Mesendoderm (in vitro differentiated cells): Measurements from ENCODE around the gene LAMB2.

Experiments used
- DNase-seq: peaks from one replicate; pipeline ENCODE4 v3.0.0; 2013
- H2AK5ac ChIP-seq: 2 replicates; pipeline ENCODE4 v1.6.1; 2013; ENCODE audit warnings: low read length, inconsistent platforms
- H2BK120ac ChIP-seq: 2 replicates; pipeline ENCODE4 v1.6.1; 2013; ENCODE audit warnings: low read depth, mild to moderate bottlenecking, low read length, moderate library complexity, mixed read lengths
- H2BK15ac ChIP-seq: replicated peaks from 2 replicates; pipeline ENCODE4 v1.6.1; 2013; ENCODE audit warnings: low read depth, mild to moderate bottlenecking, moderate library complexity
- H2BK5ac ChIP-seq: 2 replicates; pipeline ENCODE4 v1.6.1; 2013; ENCODE audit warnings: low read length, inconsistent platforms
- H3K18ac ChIP-seq: 2 replicates; pipeline ENCODE4 v1.6.1; 2013; ENCODE audit warnings: mild to moderate bottlenecking, low read length, mixed read lengths
- H3K23ac ChIP-seq: one replicate; pipeline ENCODE4 v1.6.1; 2013; ENCODE audit warnings: low read length
- H3K27ac ChIP-seq: 2 replicates; pipeline ENCODE4 v1.5.1; 2013; ENCODE audit warnings: low read depth, mild to moderate bottlenecking, inconsistent platforms, low read length, moderate library complexity
- H3K27me3 ChIP-seq: 2 replicates; pipeline ENCODE4 v1.6.1; 2013; ENCODE audit warnings: low read length, control low read depth, mild to moderate bottlenecking, inconsistent platforms; ENCODE audit not compliant: insufficient read depth, poor library complexity
- H3K36me3 ChIP-seq: 2 replicates; pipeline ENCODE4 v1.6.1; 2013; ENCODE audit warnings: low read length, inconsistent platforms; ENCODE audit not compliant: control insufficient read depth, insufficient read depth
- H3K4ac ChIP-seq: one replicate; pipeline ENCODE4 v1.6.1; 2013; ENCODE audit warnings: low read depth, mild to moderate bottlenecking, low read length, moderate library complexity
- H3K4me1 ChIP-seq: 2 replicates; pipeline ENCODE4 v1.6.1; 2013; ENCODE audit warnings: low read depth, low read length, inconsistent platforms; ENCODE audit not compliant: control insufficient read depth
- H3K4me2 ChIP-seq: 2 replicates; pipeline ENCODE4 v1.6.1; 2013; ENCODE audit warnings: low read length
- H3K4me3 ChIP-seq: 2 replicates; pipeline ENCODE4 v1.5.1; 2013; ENCODE audit warnings: mild to moderate bottlenecking, low read length
- H3K56ac ChIP-seq: one replicate; pipeline ENCODE4 v1.6.1; 2013; ENCODE audit warnings: low read length
- H3K79me1 ChIP-seq: 2 replicates; pipeline ENCODE4 v1.6.1; 2013; ENCODE audit warnings: low read length, inconsistent platforms
- H3K79me2 ChIP-seq: 2 replicates; pipeline ENCODE4 v1.6.1; 2013; ENCODE audit warnings: mild to moderate bottlenecking, low read length; ENCODE audit not compliant: control insufficient read depth, insufficient read depth
- H3K9ac ChIP-seq: 2 replicates; pipeline ENCODE4 v1.6.1; 2013; ENCODE audit warnings: low read length, inconsistent platforms
- H4K5ac ChIP-seq: one replicate; pipeline ENCODE4 v1.6.1; 2013; ENCODE audit warnings: low read length
- H4K8ac ChIP-seq: one replicate; pipeline ENCODE4 v1.6.1; 2013; ENCODE audit warnings: low read depth, mild to moderate bottlenecking, control low read depth, low read length, moderate library complexity
- WGBS: extraction: QIAGEN DNeasy Blood & Tissue Kit; methylation state at CpG from one replicate; pipeline ENCODE4 v1.1.7; 2013; ENCODE audit warnings: low lambda C conversion rate, missing lambda C conversion rate; ENCODE audit not compliant: insufficient coverage; ENCODE audit errors: extremely low coverage; 5-methylcytosine and 5-hydroxymethylcytosine counted together

Gene LAMB2

GRCh38 chr3:49158103-49158709 is 25.4 kb upstream of the LAMB2 start:
- no peaks in the 10 kb centered on the region for H3K79me2 ChIP-seq
- no peak overlapping the region for H3K4ac ChIP-seq
- no peak overlapping the region for H3K4me3 ChIP-seq
- H4K5ac ChIP-seq, result no peak overlapping the region
- peaks cover 4% of the 10 kb centered on the region for H3K36me3 ChIP-seq
- WGBS, result no CpG with 5 or more reads among the region's 5 CpGs
- H2BK15ac ChIP-seq, result no peak overlapping the region
- no peak overlapping the region for H3K9ac ChIP-seq
- H3K56ac ChIP-seq, result no peak overlapping the region
- no peak overlapping the region for H2BK5ac ChIP-seq
- H3K18ac ChIP-seq, result no peak overlapping the region
- no peak overlapping the region for H2AK5ac ChIP-seq
- no peak overlapping the region for H3K4me2 ChIP-seq
- peaks cover 7% of the 10 kb centered on the region for H3K79me1 ChIP-seq
- H3K23ac ChIP-seq, result no peak overlapping the region
- no peaks in the 10 kb centered on the region for H3K4me1 ChIP-seq
- DNase-seq, result peak; percentile 77
- no peak overlapping the region for H2BK120ac ChIP-seq
- H3K27ac ChIP-seq, result no peak overlapping the region
- H3K27me3 ChIP-seq, result no peaks in the 10 kb centered on the region
- no peak overlapping the region for H4K8ac ChIP-seq

DNA sequence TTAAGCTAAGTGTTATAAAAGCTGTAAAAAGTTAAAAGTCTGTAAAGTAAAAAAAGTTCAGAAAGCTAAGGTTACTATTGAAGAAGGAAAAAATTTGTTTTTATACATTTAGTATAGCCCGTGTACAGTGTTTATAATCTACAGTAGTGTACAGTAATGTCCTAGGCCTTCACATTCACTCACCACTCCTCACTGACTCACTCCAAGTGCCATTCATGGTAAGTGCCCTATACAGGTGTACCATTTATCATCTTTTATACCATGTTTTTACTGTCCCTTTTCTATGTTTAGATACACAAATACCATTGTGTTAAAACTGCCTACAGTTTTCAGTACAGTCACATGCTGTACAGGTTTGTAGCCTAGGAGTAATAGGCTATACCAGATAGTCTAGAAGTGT is 24.4 kb upstream of the LAMB2 start:
- Histone ChIP-seq H3K9ac (no peak overlapping the region), H3K79me2 (no peaks in the 10 kb centered on the region), H4K8ac (no peak overlapping the region), H2BK15ac (no peak overlapping the region), H3K23ac (no peak overlapping the region), H4K5ac (no peak overlapping the region), H3K56ac (no peak overlapping the region), H2BK120ac (no peak overlapping the region), H3K27ac (no peak overlapping the region), H3K4me1 (no peaks in the 10 kb centered on the region), H3K18ac (no peak overlapping the region), H2BK5ac (no peak overlapping the region), H3K27me3 (no peaks in the 10 kb centered on the region), H3K4ac (no peak overlapping the region), H3K4me3 (no peak overlapping the region), H3K79me1 (peaks cover 4% of the 10 kb centered on the region), H3K4me2 (no peak overlapping the region), H3K36me3 (no peaks in the 10 kb centered on the region), H2AK5ac (no peak overlapping the region)
- DNase-seq, result no peak
- WGBS, result no CpG with 5 or more reads among the region's 1 CpG

- WGBS, result no CpG with 5 or more reads among the region's 3 CpGs
- no peak overlapping the region for H3K4me3 ChIP-seq
These were observed 20.6 kb upstream of the LAMB2 start for GRCh38 chr3:49153349-49153912.

GRCh38 chr3:49151610-49152009 is 18.8 kb upstream of the LAMB2 start:
- no peaks in the 10 kb centered on the region for H3K27me3 ChIP-seq
- H3K36me3 ChIP-seq, result no peaks in the 10 kb centered on the region
- no peaks in the 10 kb centered on the region for H3K79me1 ChIP-seq
- DNase-seq, result no peak
- H2BK15ac ChIP-seq, result no peak overlapping the region
- no peak overlapping the region for H2BK120ac ChIP-seq
- H3K18ac ChIP-seq, result no peak overlapping the region
- no peak overlapping the region for H3K4me2 ChIP-seq
- no peak overlapping the region for H3K4me3 ChIP-seq
- no peaks in the 10 kb centered on the region for H3K4me1 ChIP-seq
- no peak overlapping the region for H4K8ac ChIP-seq
- no peak overlapping the region for H2BK5ac ChIP-seq
- no peaks in the 10 kb centered on the region for H3K79me2 ChIP-seq
- no peak overlapping the region for H3K56ac ChIP-seq
- no peak overlapping the region for H3K9ac ChIP-seq
- H3K27ac ChIP-seq, result no peak overlapping the region
- no peak overlapping the region for H3K23ac ChIP-seq
- H4K5ac ChIP-seq, result no peak overlapping the region
- WGBS, result no CpG with 5 or more reads among the region's 2 CpGs
- no peak overlapping the region for H3K4ac ChIP-seq
- H2AK5ac ChIP-seq, result no peak overlapping the region

More at GRCh38 chr3:49153349-49153912, 20.6 kb upstream of the LAMB2 start:
- no peak overlapping the region for H3K56ac ChIP-seq
- no peaks in the 10 kb centered on the region for H3K27me3 ChIP-seq
- no peak for DNase-seq
- no peak overlapping the region for H3K27ac ChIP-seq
- H3K18ac ChIP-seq, result no peak overlapping the region
- H2BK15ac ChIP-seq, result no peak overlapping the region
- H3K4ac ChIP-seq, result no peak overlapping the region
- H3K23ac ChIP-seq, result no peak overlapping the region
- no peak overlapping the region for H2BK120ac ChIP-seq
- no peaks in the 10 kb centered on the region for H3K79me2 ChIP-seq
- H3K4me1 ChIP-seq, result no peaks in the 10 kb centered on the region
- no peak overlapping the region for H3K4me2 ChIP-seq
- no peaks in the 10 kb centered on the region for H3K79me1 ChIP-seq
- H3K9ac ChIP-seq, result no peak overlapping the region
- no peak overlapping the region for H2BK5ac ChIP-seq
- H4K8ac ChIP-seq, result no peak overlapping the region
- H4K5ac ChIP-seq, result no peak overlapping the region
- H2AK5ac ChIP-seq, result no peak overlapping the region
- no peaks in the 10 kb centered on the region for H3K36me3 ChIP-seq

DNA sequence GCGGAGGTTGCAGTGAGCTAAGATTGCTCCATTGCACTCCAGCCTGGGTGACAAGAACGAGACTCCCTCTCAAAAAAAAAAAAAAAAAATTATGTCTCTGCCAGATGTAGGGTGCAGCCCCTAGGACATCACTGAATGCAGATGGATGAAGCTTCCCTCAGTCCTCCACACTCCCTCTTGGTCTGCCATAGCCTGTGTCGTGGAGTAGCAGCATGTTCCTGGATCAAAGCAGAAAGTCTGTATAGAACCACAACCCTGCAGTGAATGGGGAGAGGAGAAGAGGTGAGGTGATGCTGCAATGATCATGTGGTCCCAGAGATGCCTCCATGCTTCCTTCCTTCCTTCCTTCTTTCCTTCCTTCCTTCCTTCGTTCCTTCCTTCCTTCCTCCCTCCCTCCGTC is 15.3 kb upstream of the LAMB2 start:
- no peak overlapping the region for H3K4ac ChIP-seq
- H3K27me3 ChIP-seq, result no peaks in the 10 kb centered on the region
- H2BK5ac ChIP-seq, result no peak overlapping the region
- H3K79me1 ChIP-seq, result no peaks in the 10 kb centered on the region
- H3K27ac ChIP-seq, result no peak overlapping the region
- H3K4me3 ChIP-seq, result no peak overlapping the region
- no peak overlapping the region for H3K9ac ChIP-seq
- no peak overlapping the region for H3K23ac ChIP-seq
- no peak overlapping the region for H4K8ac ChIP-seq
- no peak for DNase-seq
- H3K36me3 ChIP-seq, result no peaks in the 10 kb centered on the region
- WGBS, result no CpG with 5 or more reads among the region's 5 CpGs
- no peaks in the 10 kb centered on the region for H3K4me1 ChIP-seq
- no peaks in the 10 kb centered on the region for H3K79me2 ChIP-seq
- H4K5ac ChIP-seq, result no peak overlapping the region
- H2BK120ac ChIP-seq, result no peak overlapping the region
- H2AK5ac ChIP-seq, result no peak overlapping the region
- no peak overlapping the region for H3K4me2 ChIP-seq
- no peak overlapping the region for H3K18ac ChIP-seq
- H2BK15ac ChIP-seq, result no peak overlapping the region
- no peak overlapping the region for H3K56ac ChIP-seq

GRCh38 chr3:49140080-49140479 is 7.2 kb upstream of the LAMB2 start:
- H2AK5ac ChIP-seq, result no peak overlapping the region
- no peak overlapping the region for H2BK15ac ChIP-seq
- H4K5ac ChIP-seq, result no peak overlapping the region
- no peaks in the 10 kb centered on the region for H3K36me3 ChIP-seq
- no peak overlapping the region for H3K4me3 ChIP-seq
- no peak overlapping the region for H3K4ac ChIP-seq
- no peak overlapping the region for H3K18ac ChIP-seq
- no peak overlapping the region for H3K9ac ChIP-seq
- no peaks in the 10 kb centered on the region for H3K79me1 ChIP-seq
- H4K8ac ChIP-seq, result no peak overlapping the region
- DNase-seq, result no peak
- H3K23ac ChIP-seq, result no peak overlapping the region
- H3K27ac ChIP-seq, result no peak overlapping the region
- WGBS, result no CpG with 5 or more reads among the region's 3 CpGs
- H3K79me2 ChIP-seq, result no peaks in the 10 kb centered on the region
- no peaks in the 10 kb centered on the region for H3K27me3 ChIP-seq
- H2BK120ac ChIP-seq, result no peak overlapping the region
- no peak overlapping the region for H3K56ac ChIP-seq
- no peak overlapping the region for H2BK5ac ChIP-seq
- H3K4me2 ChIP-seq, result no peak overlapping the region
- no peaks in the 10 kb centered on the region for H3K4me1 ChIP-seq
